ENCODE data around the gene MASTL.

Gene MASTL

GRCh38 chr10:27225642-27226257 lies 70.6 kb downstream of the MASTL start:
- no peak for DNase-seq

- DNase-seq: no peak
Observed at GRCh38 chr10:27230022-27230421, 74.9 kb downstream of the MASTL start.

- no peak for DNase-seq
Observed at GRCh38 chr10:27235706-27236105, 80.6 kb downstream of the MASTL start.

All from T-helper 9 cell (primary cell).